DND-41 (cell line): Measurements from ENCODE around the gene PEA15.
A peak's percentile ranks its signal among the peaks of the same experiment; 100 is the strongest.

ENCODE experiments used
- ATAC-seq: fragments of 200-7000 bp; cut with Tn5 transposase; 3 replicates; pipeline ENCODE4 v1.9.1; 2021; ENCODE audit warnings: low read depth; ENCODE audit not compliant: insufficient read depth
- DNase-seq: peaks from one replicate; pipeline ENCODE4 v3.0.0-alpha.2; 2020
- H2AFZ ChIP-seq: 2 replicates; pipeline ENCODE4 v1.6.0; 2012; ENCODE audit warnings: low read depth, low read length
- H3K27ac ChIP-seq: 2 replicates; pipeline ENCODE4 v1.5.1; 2012; ENCODE audit warnings: low read length, inconsistent platforms
- H3K27me3 ChIP-seq: fragments of 200-600 bp; sonication (generic); 2 replicates; pipeline ENCODE4 v1.6.0; 2012; ENCODE audit warnings: low read length, mild to moderate bottlenecking, inconsistent platforms; ENCODE audit not compliant: insufficient read depth, poor library complexity
- H3K36me3 ChIP-seq: 2 replicates; pipeline ENCODE4 v1.5.1; 2012; ENCODE audit warnings: low read length, inconsistent platforms; ENCODE audit not compliant: insufficient read depth
- H3K4me1 ChIP-seq: 2 replicates; pipeline ENCODE4 v1.5.1; 2012; ENCODE audit warnings: mild to moderate bottlenecking, low read length; ENCODE audit not compliant: insufficient read depth
- H3K4me2 ChIP-seq: 2 replicates; pipeline ENCODE4 v1.6.0; 2012; ENCODE audit warnings: mild to moderate bottlenecking, moderate library complexity, low read length, inconsistent platforms; ENCODE audit not compliant: insufficient read depth
- H3K4me3 ChIP-seq, 2 experiments: fragments of 200-600 bp in 1 of 2; shearing (Covaris generic) in 1 of 2; 2 replicates each; pipeline ENCODE4 v1.5.1; 2012 to 2016; ENCODE audit warnings: inconsistent platforms in 2 of 2, low read length in 2 of 2, mild to moderate bottlenecking in 2 of 2, low read depth in 1 of 2, moderate library complexity in 1 of 2
- H3K79me2 ChIP-seq: 2 replicates; pipeline ENCODE4 v1.6.0; 2012; ENCODE audit warnings: low read length, inconsistent platforms; ENCODE audit not compliant: insufficient read depth
- H3K9ac ChIP-seq: 2 replicates; pipeline ENCODE4 v1.6.0; 2012; ENCODE audit warnings: low read depth, mild to moderate bottlenecking, inconsistent platforms, low read length, moderate library complexity
- H3K9me3 ChIP-seq: 2 replicates; pipeline ENCODE4 v1.5.1; 2012; ENCODE audit warnings: low read length, moderate library complexity, mild to moderate bottlenecking, inconsistent platforms; ENCODE audit not compliant: insufficient read depth, severe bottlenecking
- H4K20me1 ChIP-seq: 2 replicates; pipeline ENCODE4 v1.6.0; 2012; ENCODE audit warnings: low read length; ENCODE audit not compliant: insufficient read depth
- EZH2 ChIP-seq: IDR thresholded peaks from 3 replicates; pipeline ENCODE4 v1.6.1; 2012; ENCODE audit warnings: borderline replicate concordance, low read depth, mild to moderate bottlenecking, moderate library complexity, low read length, inconsistent platforms; ENCODE audit not compliant: severe bottlenecking
- TF ChIP-seq, protein P1 (sequence below): IDR thresholded peaks from 2 replicates; pipeline ENCODE4 v1.5.1; 2012; ENCODE audit warnings: borderline replicate concordance, low read length, moderate library complexity, mild to moderate bottlenecking; ENCODE audit not compliant: poor library complexity, severe bottlenecking; ENCODE audit errors: extremely low read depth

PEA15 gene

DNA sequence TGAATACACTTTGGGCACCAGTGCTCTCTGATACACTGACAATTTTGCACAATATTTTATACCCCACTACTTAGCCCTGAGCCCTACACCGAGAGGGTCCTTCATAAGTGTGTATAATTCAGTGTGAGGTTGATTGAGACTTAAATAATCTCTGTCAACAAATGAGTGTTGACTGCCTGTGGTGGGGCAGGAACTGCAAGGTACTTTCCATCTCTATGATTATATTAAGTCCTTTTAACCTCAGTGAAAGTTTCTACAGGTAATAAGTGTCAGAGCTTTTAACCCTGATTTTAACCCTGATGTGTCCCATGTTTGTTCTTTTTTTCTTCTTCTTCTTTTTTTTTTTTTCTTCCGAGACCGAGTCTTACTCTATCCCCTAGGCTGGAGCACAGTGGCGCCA is 9.0 kb upstream of the PEA15 start:
- Histone ChIP-seq H3K9ac (no peak overlapping the region), H3K27me3 (peaks cover 3% of the 10 kb centered on the region), H3K9me3 (no peaks in the 10 kb centered on the region), H3K4me1 (no peaks in the 10 kb centered on the region), H3K27ac (no peak overlapping the region), H4K20me1 (no peaks in the 10 kb centered on the region), H3K4me3 (no peak overlapping the region), H3K79me2 (no peaks in the 10 kb centered on the region), H3K36me3 (no peaks in the 10 kb centered on the region), H2AFZ (no peak overlapping the region), H3K4me2 (no peak overlapping the region)
- DNase-seq (no peak), ATAC-seq (no peak)
- no peak for TF ChIP-seq EZH2
- TF ChIP-seq, protein P1, sequence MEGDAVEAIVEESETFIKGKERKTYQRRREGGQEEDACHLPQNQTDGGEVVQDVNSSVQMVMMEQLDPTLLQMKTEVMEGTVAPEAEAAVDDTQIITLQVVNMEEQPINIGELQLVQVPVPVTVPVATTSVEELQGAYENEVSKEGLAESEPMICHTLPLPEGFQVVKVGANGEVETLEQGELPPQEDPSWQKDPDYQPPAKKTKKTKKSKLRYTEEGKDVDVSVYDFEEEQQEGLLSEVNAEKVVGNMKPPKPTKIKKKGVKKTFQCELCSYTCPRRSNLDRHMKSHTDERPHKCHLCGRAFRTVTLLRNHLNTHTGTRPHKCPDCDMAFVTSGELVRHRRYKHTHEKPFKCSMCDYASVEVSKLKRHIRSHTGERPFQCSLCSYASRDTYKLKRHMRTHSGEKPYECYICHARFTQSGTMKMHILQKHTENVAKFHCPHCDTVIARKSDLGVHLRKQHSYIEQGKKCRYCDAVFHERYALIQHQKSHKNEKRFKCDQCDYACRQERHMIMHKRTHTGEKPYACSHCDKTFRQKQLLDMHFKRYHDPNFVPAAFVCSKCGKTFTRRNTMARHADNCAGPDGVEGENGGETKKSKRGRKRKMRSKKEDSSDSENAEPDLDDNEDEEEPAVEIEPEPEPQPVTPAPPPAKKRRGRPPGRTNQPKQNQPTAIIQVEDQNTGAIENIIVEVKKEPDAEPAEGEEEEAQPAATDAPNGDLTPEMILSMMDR: no peak

DNA sequence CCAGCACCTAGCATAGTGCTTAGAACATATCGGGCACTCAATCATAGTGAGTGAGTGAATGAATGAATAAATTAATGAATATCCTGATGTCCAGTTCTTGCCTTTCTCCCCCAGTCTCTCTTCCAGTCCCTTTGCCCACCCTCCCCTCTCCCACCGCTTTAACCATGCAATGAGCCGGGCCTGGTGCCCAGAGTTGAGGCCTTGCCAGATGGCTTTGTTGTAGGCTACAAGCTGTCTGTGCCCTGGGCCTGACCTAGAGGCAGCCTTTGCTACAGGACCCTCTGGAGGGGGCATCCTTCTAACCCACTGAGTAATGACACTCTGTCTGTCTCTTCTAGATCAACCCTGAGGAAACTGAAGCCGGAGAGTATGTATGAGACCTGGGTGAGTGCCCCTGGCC is 8.0 kb upstream of the PEA15 start:
- H2AFZ ChIP-seq: no peak overlapping the region
- H3K4me1 ChIP-seq: no peaks in the 10 kb centered on the region
- H3K9me3 ChIP-seq: no peaks in the 10 kb centered on the region
- TF ChIP-seq, protein P1: no peak
- no peak for TF ChIP-seq EZH2
- ATAC-seq: no peak
- no peaks in the 10 kb centered on the region for H3K79me2 ChIP-seq
- no peak overlapping the region for H3K27ac ChIP-seq
- no peak overlapping the region for H3K9ac ChIP-seq
- no peak overlapping the region for H3K4me2 ChIP-seq
- no peaks in the 10 kb centered on the region for H3K36me3 ChIP-seq
- no peaks in the 10 kb centered on the region for H4K20me1 ChIP-seq
- H3K27me3 ChIP-seq: peaks cover 3% of the 10 kb centered on the region
- H3K4me3 ChIP-seq: no peak overlapping the region
- no peak for DNase-seq

DNA sequence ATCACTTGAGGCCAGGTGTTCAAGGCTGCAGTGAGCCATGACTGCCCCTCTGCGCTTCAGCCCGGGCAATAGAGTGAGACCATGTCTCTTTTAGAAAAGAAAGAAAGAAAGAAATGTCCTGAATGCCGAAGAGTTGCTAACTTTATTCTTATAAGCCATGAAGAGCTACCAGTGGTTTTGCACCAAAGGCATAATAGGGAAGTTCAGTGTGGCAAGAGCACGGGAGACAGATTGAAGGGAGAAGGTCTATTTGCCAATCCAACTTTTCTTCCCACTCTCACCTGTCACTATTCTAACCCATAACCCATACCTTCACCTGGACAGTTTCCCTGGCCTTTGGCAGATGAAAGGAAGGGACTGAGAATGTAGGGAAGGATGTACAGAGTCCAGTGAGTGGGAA is 4.4 kb upstream of the PEA15 start:
- Histone ChIP-seq H3K9ac (no peak overlapping the region), H3K4me3 (no peak overlapping the region), H3K27me3 (peaks cover 2% of the 10 kb centered on the region), H3K4me1 (peaks cover 10% of the 10 kb centered on the region), H3K4me2 (no peak overlapping the region), H2AFZ (no peak overlapping the region), H3K79me2 (peaks cover 5% of the 10 kb centered on the region), H3K36me3 (no peaks in the 10 kb centered on the region), H4K20me1 (no peaks in the 10 kb centered on the region), H3K9me3 (no peaks in the 10 kb centered on the region), H3K27ac (no peak overlapping the region)
- ATAC-seq (no peak), DNase-seq (no peak)
- no peak for TF ChIP-seq EZH2

DNA sequence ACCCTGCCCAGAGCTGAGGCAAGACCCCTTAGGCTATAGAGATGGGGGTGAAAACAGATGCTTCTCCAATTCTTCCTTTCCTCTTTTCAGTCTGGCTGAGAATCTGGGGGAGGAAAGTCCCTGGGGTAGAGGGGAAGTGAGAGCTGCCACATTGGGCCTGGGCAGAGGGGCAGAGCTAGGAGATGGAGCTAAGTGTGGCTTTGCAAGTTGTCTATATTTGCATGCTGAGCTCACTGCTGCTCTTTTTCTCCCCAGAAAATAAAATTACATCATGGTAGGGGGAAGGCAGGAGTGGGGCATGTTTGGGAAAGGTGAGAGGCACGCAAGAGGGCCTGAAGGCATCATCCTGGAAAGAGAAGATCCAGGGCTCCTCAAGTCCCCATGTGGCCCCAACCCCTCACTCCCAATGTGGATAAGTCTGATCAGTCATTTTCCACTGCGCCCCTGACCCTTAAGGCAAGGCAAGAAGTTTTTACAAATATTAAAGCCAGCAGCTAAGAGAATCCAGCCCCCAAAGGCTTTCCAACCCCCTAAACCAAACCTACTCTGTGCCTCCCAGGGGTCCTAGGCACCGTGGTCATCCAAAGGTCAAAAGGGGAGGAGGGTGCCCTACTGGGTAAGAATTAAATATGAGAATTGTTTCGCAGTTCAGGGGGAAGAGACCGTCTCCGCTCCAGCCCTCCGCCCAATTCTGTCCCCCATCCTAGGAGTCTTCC is 500 bp upstream of the PEA15 start:
- no peak for ATAC-seq
- Histone ChIP-seq H3K4me2 (peak overlapping the region; percentile 93), H3K4me1 (peaks cover 23% of the 10 kb centered on the region), H3K4me3 (peak overlapping the region in 1 of 2 experiments; percentile 57; a peak in 3 of 4 replicates), H3K9me3 (no peaks in the 10 kb centered on the region), H3K27ac (peak overlapping the region; percentile 50; the same call in 1 of the 2 replicates), H3K36me3 (peaks cover 14% of the 10 kb centered on the region), H4K20me1 (0 out of 2 replicates have a peak, but pooled peaks cover 6% of the 10 kb centered on the region), H2AFZ (peak overlapping the region; percentile 91), H3K27me3 (no peaks in the 10 kb centered on the region), H3K79me2 (peaks cover 12% of the 10 kb centered on the region), H3K9ac (peak overlapping the region; percentile 44)
- TF ChIP-seq EZH2: no peak
- TF ChIP-seq, protein P1: no peak
- no peak for DNase-seq
